Kidney (tissue), 14 donors: ENCODE data around the gene IP6K3. TPM values are rescaled to one million over a fixed set of nuclear protein-coding genes. Genes with fewer than 3 reads are reported as not detected.

Source experiments
- DNase-seq, 5 donors: peaks; one replicate each; pipeline ENCODE4 v3.0.0-alpha.2; 2013 to 2020
- FAIRE-seq: peaks from 2 replicates; lab custom pipeline; 2012; peaks lifted over from hg19 to GRCh38; lab: Jason Lieb, UNC
- H3K27ac ChIP-seq, 2 donors: one replicate each; pipeline ENCODE4 v1.7.0; 2013; ENCODE audit warnings: low read depth in 2 of 2, low read length in 2 of 2, inconsistent platforms in 1 of 2
- H3K27me3 ChIP-seq: one replicate; pipeline ENCODE4 v1.7.1; 2013; ENCODE audit warnings: low read length, inconsistent platforms; ENCODE audit not compliant: control insufficient read depth, insufficient read depth
- H3K36me3 ChIP-seq, 3 donors: one replicate each; pipeline versions ENCODE4 v1.7.0 to v1.7.1; 2013; ENCODE audit warnings: low read length in 3 of 3, control low read depth in 1 of 3, inconsistent platforms in 1 of 3; ENCODE audit not compliant: insufficient read depth in 3 of 3, control insufficient read depth in 2 of 3
- H3K4me1 ChIP-seq, 3 donors: one replicate each; pipeline versions ENCODE4 v1.7.0 to v1.7.1; 2013; ENCODE audit warnings: low read length in 3 of 3, inconsistent platforms in 1 of 3, low read depth in 1 of 3; ENCODE audit not compliant: control insufficient read depth in 2 of 3, insufficient read depth in 2 of 3
- H3K4me3 ChIP-seq, 3 donors: one replicate each; pipeline versions ENCODE4 v1.7.0 to v1.8.1; 2013; ENCODE audit warnings: low read length in 3 of 3, control low read depth in 1 of 3, inconsistent platforms in 1 of 3
- H3K9ac ChIP-seq, 3 donors: one replicate each; pipeline versions ENCODE4 v1.7.0 to v1.7.1; 2013; ENCODE audit warnings: low read length in 3 of 3, control low read depth in 1 of 3, inconsistent platforms in 1 of 3
- H3K9me3 ChIP-seq, 3 donors: one replicate each; pipeline versions ENCODE4 v1.7.0 to v1.7.1; 2013; ENCODE audit warnings: low read length in 3 of 3, control low read depth in 1 of 3, inconsistent platforms in 1 of 3; ENCODE audit not compliant: control insufficient read depth in 2 of 3, insufficient read depth in 1 of 3
- intact Hi-C: fragments of 100-400 bp; cut with DNase I; formaldehyde crosslinking; loops from one replicate; pipeline ENCODE4 v1.11.1; 2022
- polyA plus RNA-seq: library from polyadenylated mRNA; stranded (reverse); fragments of 350-450 nt; fragmentation: Illumina TruSeq; extraction: RNeasy Lipid Tissue Mini Kit (QIAGEN cat#74804); gene quantifications from one replicate; pipeline ENCODE4 v1.2.3, GENCODE V29; 2014; ENCODE audit warnings: low read depth, low replicate concordance; ENCODE audit not compliant: insufficient read depth
- total RNA-seq: library from RNA; stranded (reverse); fragmentation: NEBNext Ultra II Directional; extraction: Animal tissue kit (Norgen Biotek cat#: 25700); gene quantifications from one replicate; pipeline ENCODE4 v1.2.1, GENCODE V29; 2021
- TF ChIP-seq, protein P1 (sequence below): IDR thresholded peaks from 3 replicates; pipeline ENCODE4 v1.5.1; 2012; ENCODE audit warnings: mild to moderate bottlenecking, moderate library complexity, borderline replicate concordance; ENCODE audit not compliant: insufficient read depth; ENCODE audit errors: extremely low read depth
- donor health status: control.
- donor health status: control.
- donor health status: control.
- donor health status: control.
- donor health status: control.
- donor health status: DM: yes; HTN: yes; CAD: no.
- donor health status: Normal renal cell carcinoma (clear cell type).

Gene IP6K3
- total and polyA plus RNA-seq, 2 donors from 2014 or later = 0.47 to 4.0 TPM

DNA sequence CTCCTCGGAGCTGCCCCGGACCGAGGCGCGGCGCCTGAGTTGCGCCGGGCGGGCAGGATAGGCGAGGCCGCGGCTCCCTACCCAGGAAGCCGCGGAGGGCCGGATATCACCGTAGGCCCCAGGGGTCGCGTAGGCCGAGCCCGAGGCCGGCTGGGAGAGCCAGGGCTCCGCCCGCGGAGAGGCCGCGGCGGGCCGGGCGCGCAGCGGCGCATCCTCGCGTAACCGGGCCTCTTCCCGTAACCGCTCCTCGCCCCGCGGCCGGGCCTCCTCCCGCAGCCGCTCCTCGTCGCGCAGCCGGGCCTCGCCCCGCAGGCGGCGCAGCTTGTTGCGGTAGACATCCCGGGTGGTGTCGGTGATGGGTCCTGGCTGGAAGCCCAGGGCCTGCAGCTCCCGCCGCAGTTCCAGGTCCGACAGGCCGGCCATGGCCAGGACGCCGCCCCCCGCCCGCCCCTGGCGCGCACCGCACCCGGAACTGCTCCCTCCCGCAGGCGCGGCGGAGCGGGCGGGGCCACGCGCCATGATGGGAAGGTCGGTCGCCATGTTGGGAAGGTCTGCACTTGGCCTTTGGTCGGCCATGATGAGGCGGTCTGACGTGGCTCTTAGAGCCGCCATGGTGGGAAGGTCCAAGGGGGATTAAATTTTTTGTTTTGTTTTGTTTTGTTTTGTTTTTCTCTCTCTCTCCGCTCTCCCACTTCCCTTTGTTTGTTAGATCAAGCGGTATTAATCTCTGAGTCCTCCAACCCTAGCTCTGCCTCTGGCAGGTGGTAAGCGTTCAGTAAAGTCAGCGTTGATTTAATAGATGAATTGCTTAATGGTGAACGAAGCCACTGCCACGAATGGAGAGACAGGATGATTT is 42.2 kb upstream of the IP6K3 start, which contains the start of gene LEMD2:
Gene LEMD2 (minus strand): TSS at position 437 of the 856 bp plus-strand sequence. CDS start 14 bp downstream, at position 423.
- TF ChIP-seq, protein P1, sequence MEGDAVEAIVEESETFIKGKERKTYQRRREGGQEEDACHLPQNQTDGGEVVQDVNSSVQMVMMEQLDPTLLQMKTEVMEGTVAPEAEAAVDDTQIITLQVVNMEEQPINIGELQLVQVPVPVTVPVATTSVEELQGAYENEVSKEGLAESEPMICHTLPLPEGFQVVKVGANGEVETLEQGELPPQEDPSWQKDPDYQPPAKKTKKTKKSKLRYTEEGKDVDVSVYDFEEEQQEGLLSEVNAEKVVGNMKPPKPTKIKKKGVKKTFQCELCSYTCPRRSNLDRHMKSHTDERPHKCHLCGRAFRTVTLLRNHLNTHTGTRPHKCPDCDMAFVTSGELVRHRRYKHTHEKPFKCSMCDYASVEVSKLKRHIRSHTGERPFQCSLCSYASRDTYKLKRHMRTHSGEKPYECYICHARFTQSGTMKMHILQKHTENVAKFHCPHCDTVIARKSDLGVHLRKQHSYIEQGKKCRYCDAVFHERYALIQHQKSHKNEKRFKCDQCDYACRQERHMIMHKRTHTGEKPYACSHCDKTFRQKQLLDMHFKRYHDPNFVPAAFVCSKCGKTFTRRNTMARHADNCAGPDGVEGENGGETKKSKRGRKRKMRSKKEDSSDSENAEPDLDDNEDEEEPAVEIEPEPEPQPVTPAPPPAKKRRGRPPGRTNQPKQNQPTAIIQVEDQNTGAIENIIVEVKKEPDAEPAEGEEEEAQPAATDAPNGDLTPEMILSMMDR = no peak
- FAIRE-seq (no peak), DNase-seq (peak; percentile 95 to 97 (median 96))
- H3K4me1 ChIP-seq = peaks cover 7 to 24% (median 16%) of the 10 kb centered on the region in 3 donors
- peaks cover 0 to 9% (median 3%) of the 10 kb centered on the region in 3 donors for H3K36me3 ChIP-seq
- peak within 1 kb of the TSS; percentile 67 to 78 (median 68) for H3K4me3 ChIP-seq
- H3K9me3 ChIP-seq = no peaks in the 10 kb centered on the region
- intact Hi-C loops = no loop called here
- H3K27me3 ChIP-seq = no peaks in the 10 kb centered on the region
- H3K27ac ChIP-seq = peak within 1 kb of the TSS; percentile 92 to 97
- peak within 1 kb of the TSS; percentile 76 to 79 (median 78) for H3K9ac ChIP-seq

DNA sequence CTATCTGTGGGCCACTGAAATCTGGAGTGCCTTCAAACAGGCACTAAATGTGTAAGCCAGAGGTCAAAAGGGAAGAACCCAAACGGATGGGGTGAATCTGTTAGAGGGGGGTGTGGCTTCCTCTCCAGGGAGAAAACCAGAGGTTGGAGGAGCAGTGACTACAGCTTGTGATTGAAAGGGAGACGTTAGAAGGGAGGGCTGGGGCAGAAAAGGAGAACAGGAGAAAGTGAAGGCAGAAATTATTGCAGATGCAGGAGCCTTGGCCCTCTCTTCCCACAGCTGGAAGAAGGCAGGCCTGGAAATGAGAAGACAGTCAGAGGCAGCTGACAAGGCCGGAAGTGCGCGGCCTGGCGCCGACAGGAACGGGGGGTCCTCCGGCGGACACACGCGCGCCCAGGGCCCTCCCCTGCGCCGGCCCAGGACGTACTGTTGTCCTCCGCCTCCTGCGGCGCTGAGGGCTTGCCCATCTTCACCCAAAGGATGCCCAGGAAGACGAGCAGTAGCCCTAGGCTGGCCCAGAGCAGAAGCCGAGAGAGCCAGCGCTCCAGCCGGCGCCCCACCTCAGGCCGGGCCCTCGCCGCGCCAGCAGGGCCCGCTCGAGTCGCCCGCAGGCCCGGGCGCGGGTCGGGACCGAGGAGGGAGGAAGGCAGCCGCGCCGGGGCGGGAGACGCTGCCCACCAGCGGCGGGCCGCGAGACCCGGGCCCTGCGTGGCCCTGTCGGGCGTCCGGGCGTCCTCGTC is 41.4 kb upstream of the IP6K3 start:
- no peaks in the 10 kb centered on the region for H3K9me3 ChIP-seq
- TF ChIP-seq, protein P1 = no peak
- H3K4me1 ChIP-seq = peaks cover 7 to 24% (median 16%) of the 10 kb centered on the region in 3 donors
- H3K4me3 ChIP-seq = peak overlapping the region; percentile 67 to 78 (median 68)
- intact Hi-C loops = no loop called here
- peak overlapping the region; percentile 92 to 97 for H3K27ac ChIP-seq
- peak overlapping the region; percentile 76 to 79 (median 78) for H3K9ac ChIP-seq
- peaks cover 6 to 17% (median 8%) of the 10 kb centered on the region in 3 donors for H3K36me3 ChIP-seq
- FAIRE-seq = no peak
- DNase-seq = peak; percentile 59 to 94 (median 80)
- no peaks in the 10 kb centered on the region for H3K27me3 ChIP-seq

DNA sequence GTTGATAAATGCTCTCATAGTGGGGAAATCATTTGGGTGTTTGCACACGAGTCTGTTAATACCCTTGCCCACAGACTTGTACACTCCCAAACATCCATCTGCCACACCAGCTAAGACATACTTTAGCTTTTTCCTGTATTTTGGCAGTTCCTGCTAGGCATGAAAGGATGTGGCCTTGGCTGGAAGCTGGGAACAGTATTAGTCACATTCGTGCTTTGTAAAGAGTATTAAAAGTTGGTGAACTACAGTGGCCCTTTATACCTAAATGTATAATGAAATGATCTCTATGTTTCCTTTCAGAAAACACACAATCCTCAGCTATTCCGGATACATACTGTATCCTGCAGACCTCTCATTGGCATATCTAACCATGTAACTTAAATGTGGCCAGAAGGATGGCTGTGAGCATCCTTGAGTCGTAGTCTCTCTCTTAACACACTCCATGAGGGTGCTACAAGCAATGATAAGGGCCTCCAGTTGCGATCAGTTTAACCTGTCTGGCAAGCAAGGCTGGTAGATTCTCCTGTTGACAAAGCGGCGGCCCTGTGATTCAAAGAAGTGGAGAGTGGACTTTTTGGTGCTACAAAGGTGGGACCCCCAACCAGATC is 40.7 kb upstream of the IP6K3 start:
- Histone ChIP-seq H3K4me3 (peak overlapping the region; percentile 67 to 78 (median 68)), H3K27ac (peak overlapping the region; percentile 92 to 97), H3K27me3 (no peaks in the 10 kb centered on the region), H3K4me1 (peaks cover 7 to 24% (median 16%) of the 10 kb centered on the region in 3 donors), H3K36me3 (peaks cover 7 to 23% (median 13%) of the 10 kb centered on the region in 3 donors), H3K9me3 (no peaks in the 10 kb centered on the region), H3K9ac (peak overlapping the region; percentile 27 to 79 (median 52))
- intact Hi-C loops = no loop called here
- DNase-seq (no peak), FAIRE-seq (no peak)
- TF ChIP-seq, protein P1 = no peak
